Measurements from ENCODE around the gene CPT1C.

The CPT1C gene

GRCh38 chr19:49690656-49691242, at the start of gene CPT1C:
Gene CPT1C, plus strand, starts transcription at chr19:49691116. Its CDS starts 1,137 bp downstream, at chr19:49692253.
- peak; percentile 79 for DNase-seq

GRCh38 chr19:49641688-49642491, 49.0 kb upstream of the CPT1C start, which contains the start of gene SCAF1:
Gene SCAF1, plus strand, starts transcription at chr19:49642209. Its CDS starts 2,818 bp downstream, at chr19:49645027.
- DNase-seq = peak; percentile 99

GRCh38 chr19:49642492-49643035, 48.4 kb upstream of the CPT1C start:
- no peak for DNase-seq

- no peak for DNase-seq
These were observed 47.5 kb upstream of the CPT1C start for GRCh38 chr19:49643466-49643865.

- no peak for DNase-seq
These were observed 45.3 kb upstream of the CPT1C start for GRCh38 chr19:49645592-49645991.

- no peak for DNase-seq
These were observed 44.9 kb upstream of the CPT1C start for GRCh38 chr19:49645995-49646394.

- DNase-seq = no peak
These were observed 44.3 kb upstream of the CPT1C start for GRCh38 chr19:49646586-49646985.

GRCh38 chr19:49651029-49651819, 39.7 kb upstream of the CPT1C start:
- DNase-seq = no peak

- no peak for DNase-seq
These were observed 38.9 kb upstream of the CPT1C start for GRCh38 chr19:49651820-49652550.

GRCh38 chr19:49652551-49653465, 38.1 kb upstream of the CPT1C start:
- DNase-seq = no peak

- no peak for DNase-seq
These were observed 37.5 kb upstream of the CPT1C start for GRCh38 chr19:49653466-49653806.

- DNase-seq = no peak
These were observed 36.3 kb upstream of the CPT1C start for GRCh38 chr19:49654581-49654980.

- DNase-seq = no peak
These were observed 35.1 kb upstream of the CPT1C start for GRCh38 chr19:49655570-49656455.

GRCh38 chr19:49656456-49657109, 34.3 kb upstream of the CPT1C start:
- no peak for DNase-seq

GRCh38 chr19:49657493-49658138, 33.3 kb upstream of the CPT1C start:
- no peak for DNase-seq

- no peak for DNase-seq
These were observed 32.8 kb upstream of the CPT1C start for GRCh38 chr19:49658139-49658517.

- DNase-seq = no peak
These were observed 32.1 kb upstream of the CPT1C start for GRCh38 chr19:49658566-49659442.

GRCh38 chr19:49660338-49660961, 30.5 kb upstream of the CPT1C start:
- no peak for DNase-seq
